ACC112 (cell line): ENCODE data around the gene TMPRSS11B.
"Not testable (repeated sequence)": the region's sequence is repeated elsewhere in the genome, so short reads cannot be mapped to it uniquely, and the experiment has no call there.

Experiments
- H2AFZ ChIP-seq: fragments of 200-600 bp; sonication (generic); one replicate; pipeline ENCODE4 v1.6.0; 2017; ENCODE audit warnings: antibody characterized with exemption, low read length; ENCODE audit not compliant: unreplicated experiment
- H3K27ac ChIP-seq: fragments of 200-600 bp; sonication (generic); 2 replicates; pipeline ENCODE4 v1.5.1; 2014; ENCODE audit warnings: low read depth, mild to moderate bottlenecking, antibody characterized with exemption, low read length, moderate library complexity
- H3K27me3 ChIP-seq: fragments of 200-600 bp; sonication (generic); 2 replicates; pipeline ENCODE4 v1.6.1; 2014; ENCODE audit warnings: mild to moderate bottlenecking, antibody characterized with exemption, low read length, moderate library complexity, mixed read lengths; ENCODE audit not compliant: insufficient read depth
- H3K36me3 ChIP-seq: fragments of 200-600 bp; sonication (generic); 2 replicates; pipeline ENCODE4 v1.6.1; 2016; ENCODE audit warnings: mild to moderate bottlenecking, antibody characterized with exemption, low read length, moderate library complexity, mixed read lengths; ENCODE audit not compliant: insufficient read depth
- H3K4me1 ChIP-seq: fragments of 200-600 bp; sonication (generic); one replicate; pipeline ENCODE4 v1.6.1; 2016; ENCODE audit warnings: low read length, mixed read lengths; ENCODE audit not compliant: insufficient read depth, unreplicated experiment, control insufficient read depth
- H3K4me3 ChIP-seq: fragments of 200-600 bp; sonication (generic); 2 replicates; pipeline ENCODE4 v1.5.1; 2014; ENCODE audit warnings: mild to moderate bottlenecking, low read depth, low read length
- H3K79me2 ChIP-seq: fragments of 200-600 bp; sonication (generic); one replicate; pipeline ENCODE4 v1.6.0; 2016; ENCODE audit warnings: low read length; ENCODE audit not compliant: control insufficient read depth, unreplicated experiment, insufficient read depth

Gene TMPRSS11B, protein sequence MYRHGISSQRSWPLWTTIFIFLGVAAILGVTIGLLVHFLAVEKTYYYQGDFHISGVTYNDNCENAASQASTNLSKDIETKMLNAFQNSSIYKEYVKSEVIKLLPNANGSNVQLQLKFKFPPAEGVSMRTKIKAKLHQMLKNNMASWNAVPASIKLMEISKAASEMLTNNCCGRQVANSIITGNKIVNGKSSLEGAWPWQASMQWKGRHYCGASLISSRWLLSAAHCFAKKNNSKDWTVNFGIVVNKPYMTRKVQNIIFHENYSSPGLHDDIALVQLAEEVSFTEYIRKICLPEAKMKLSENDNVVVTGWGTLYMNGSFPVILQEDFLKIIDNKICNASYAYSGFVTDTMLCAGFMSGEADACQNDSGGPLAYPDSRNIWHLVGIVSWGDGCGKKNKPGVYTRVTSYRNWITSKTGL

DNA sequence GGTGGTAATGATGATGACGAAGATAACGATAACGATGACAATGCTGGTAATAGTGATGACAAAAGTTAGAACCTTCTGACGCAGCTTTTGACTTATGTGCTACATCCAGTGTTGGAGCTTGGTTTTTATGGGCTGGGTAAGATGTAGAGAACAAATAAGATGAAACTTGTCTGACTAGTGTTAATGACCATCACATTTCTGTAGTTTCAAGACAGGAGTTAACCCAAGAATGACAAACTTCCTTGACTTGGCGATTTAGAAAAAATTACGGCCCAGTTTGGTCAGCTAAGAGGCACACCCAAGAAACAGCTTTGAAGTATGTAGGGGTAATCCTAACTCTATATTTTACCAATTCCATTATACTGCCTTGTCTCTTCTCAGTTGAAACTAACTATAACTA, at the start of gene TMPRSS11B:
Gene TMPRSS11B (minus strand): TSS at position 101 of the 400 bp plus-strand sequence. CDS start 136 bp downstream, outside the sequence.
- Histone ChIP-seq H3K36me3 (no peaks in the 10 kb centered on the region), H3K79me2 (no peaks in the 10 kb centered on the region), H3K4me3 (no peak within 1 kb of the TSS), H3K27me3 (no peaks in the 10 kb centered on the region), H3K27ac (no peak within 1 kb of the TSS), H2AFZ (no peak within 1 kb of the TSS), H3K4me1 (no peaks in the 10 kb centered on the region)

DNA sequence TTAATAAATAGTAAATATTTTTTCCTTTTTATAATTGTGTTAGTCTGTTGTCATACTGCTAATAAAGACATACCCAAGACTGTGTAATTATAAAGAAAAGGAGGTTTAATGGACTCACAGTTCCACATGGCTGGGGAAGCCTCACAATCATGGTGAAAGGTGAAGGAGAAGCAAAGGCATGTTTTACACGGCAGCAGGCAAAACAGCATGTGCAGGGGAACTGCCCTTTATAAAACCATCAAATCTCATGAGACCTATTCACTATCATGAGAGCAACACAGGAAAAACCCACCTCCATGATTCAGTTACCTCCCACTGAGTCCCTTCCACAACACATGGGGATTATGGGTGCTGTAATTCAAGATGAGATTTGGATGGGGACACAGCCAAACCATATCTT, 45.8 kb upstream of the TMPRSS11B start:
- H3K4me1 ChIP-seq = peaks cover 3% of the 10 kb centered on the region
- H3K27ac ChIP-seq = no peak overlapping the region

GRCh38 chr4:68288393-68288740, 42.9 kb upstream of the TMPRSS11B start:
- Histone ChIP-seq H3K36me3 (no peaks in the 10 kb centered on the region), H2AFZ (peak overlapping the region; percentile 97), H3K79me2 (no peaks in the 10 kb centered on the region), H3K4me1 (peaks cover 3% of the 10 kb centered on the region), H3K4me3 (peak overlapping the region; percentile 70), H3K27ac (no peak overlapping the region), H3K27me3 (no peaks in the 10 kb centered on the region)

More for the DNA sequence above, 45.8 kb upstream of the TMPRSS11B start:
- Histone ChIP-seq H3K4me3 (no peak overlapping the region), H3K79me2 (no peaks in the 10 kb centered on the region), H2AFZ (no peak overlapping the region), H3K36me3 (no peaks in the 10 kb centered on the region), H3K27me3 (no peaks in the 10 kb centered on the region)

- Histone ChIP-seq H2AFZ (peak overlapping the region; percentile 97), H3K27me3 (no peaks in the 10 kb centered on the region), H3K4me1 (peaks cover 3% of the 10 kb centered on the region), H3K79me2 (no peaks in the 10 kb centered on the region), H3K27ac (no peak overlapping the region), H3K4me3 (peak overlapping the region; percentile 70; the same call in 1 of the 2 replicates), H3K36me3 (no peaks in the 10 kb centered on the region)
These were observed 42.4 kb upstream of the TMPRSS11B start for GRCh38 chr4:68287704-68288392.

- Histone ChIP-seq H3K4me3 (no peak overlapping the region), H3K27ac (no peak overlapping the region), H3K27me3 (no peaks in the 10 kb centered on the region), H3K79me2 (no peaks in the 10 kb centered on the region), H2AFZ (no peak overlapping the region), H3K36me3 (no peaks in the 10 kb centered on the region), H3K4me1 (no peaks in the 10 kb centered on the region)
These were observed 38.2 kb upstream of the TMPRSS11B start for GRCh38 chr4:68283714-68284113.

- H3K4me1 ChIP-seq = no peaks in the 10 kb centered on the region
- H3K36me3 ChIP-seq = no peaks in the 10 kb centered on the region
- H3K27me3 ChIP-seq = no peaks in the 10 kb centered on the region
- no peak overlapping the region for H3K27ac ChIP-seq
- no peak overlapping the region for H2AFZ ChIP-seq
- no peak overlapping the region for H3K4me3 ChIP-seq
- H3K79me2 ChIP-seq = no peaks in the 10 kb centered on the region
These were observed 37.6 kb upstream of the TMPRSS11B start for GRCh38 chr4:68283095-68283494.

DNA sequence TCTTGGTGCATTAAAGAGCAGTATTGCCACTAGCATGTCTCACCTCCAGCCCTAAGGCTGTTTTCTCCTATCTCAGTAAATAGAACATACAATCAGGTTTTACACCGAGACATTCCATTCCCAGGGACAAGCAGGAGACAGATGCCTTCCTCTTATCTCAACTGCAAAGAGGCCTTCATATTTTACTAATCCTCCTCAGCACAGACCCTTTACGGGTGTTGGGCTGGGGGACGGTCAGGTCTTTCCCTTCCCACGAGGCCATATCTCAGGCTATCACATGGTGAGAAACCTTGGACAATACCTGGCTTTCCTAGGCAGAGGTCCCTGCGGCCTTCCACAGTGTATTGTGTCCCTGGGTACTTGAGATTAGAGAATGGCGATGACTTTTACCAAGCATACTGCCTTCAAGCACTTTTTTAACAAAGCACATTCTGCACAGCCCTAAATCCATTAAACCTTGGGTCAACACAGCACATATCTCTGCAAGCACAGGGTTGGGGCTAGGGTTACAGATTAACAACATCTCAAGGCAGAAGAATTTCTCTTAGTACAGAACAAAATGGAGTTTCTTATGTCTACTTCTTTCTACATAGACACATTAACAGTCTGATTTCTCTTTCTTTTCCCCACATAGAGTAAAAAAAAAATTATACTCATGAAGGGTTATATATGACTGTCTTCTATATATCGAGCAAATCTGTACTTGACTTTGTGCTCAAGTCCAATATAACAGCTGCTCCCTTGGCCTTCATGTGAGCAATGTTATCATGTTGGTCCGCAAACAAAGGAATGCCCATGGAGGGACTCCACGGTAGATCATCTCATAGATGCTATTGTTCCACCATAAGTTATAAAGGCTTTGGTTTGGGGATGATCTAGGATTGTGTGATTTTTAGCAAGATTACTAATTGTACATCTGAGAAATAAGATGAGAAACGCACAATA, 36.6 kb upstream of the TMPRSS11B start:
- H3K4me3 ChIP-seq = not testable (repeated sequence)

DNA sequence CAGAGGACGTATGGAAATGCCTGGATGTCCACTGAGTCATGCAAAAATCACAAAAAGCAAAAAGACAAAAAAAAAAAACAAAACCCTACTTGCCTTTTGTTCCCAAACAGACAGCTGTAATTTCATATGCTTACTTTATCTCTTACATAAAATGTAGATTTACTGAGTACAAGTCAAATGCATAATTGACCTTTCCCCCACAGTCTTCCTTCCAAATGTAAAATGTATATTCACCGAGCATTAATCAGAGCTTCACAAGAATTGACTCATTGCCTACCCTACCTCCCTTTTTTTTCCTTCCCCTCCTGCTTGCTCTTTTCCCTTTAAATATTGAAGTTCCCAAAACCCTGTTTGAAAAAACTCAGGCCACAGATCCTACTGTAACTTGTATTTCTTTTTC, 32.5 kb upstream of the TMPRSS11B start:
- Histone ChIP-seq H3K27me3 (no peaks in the 10 kb centered on the region), H3K79me2 (no peaks in the 10 kb centered on the region), H3K27ac (no peak overlapping the region), H3K4me3 (no peak overlapping the region), H3K4me1 (peaks cover 3% of the 10 kb centered on the region), H3K36me3 (no peaks in the 10 kb centered on the region), H2AFZ (no peak overlapping the region)

More for the DNA sequence above, 36.6 kb upstream of the TMPRSS11B start:
- not testable (repeated sequence) for H3K79me2 ChIP-seq, H3K27ac ChIP-seq, H3K27me3 ChIP-seq, H3K36me3 ChIP-seq, H2AFZ ChIP-seq, H3K4me1 ChIP-seq

DNA sequence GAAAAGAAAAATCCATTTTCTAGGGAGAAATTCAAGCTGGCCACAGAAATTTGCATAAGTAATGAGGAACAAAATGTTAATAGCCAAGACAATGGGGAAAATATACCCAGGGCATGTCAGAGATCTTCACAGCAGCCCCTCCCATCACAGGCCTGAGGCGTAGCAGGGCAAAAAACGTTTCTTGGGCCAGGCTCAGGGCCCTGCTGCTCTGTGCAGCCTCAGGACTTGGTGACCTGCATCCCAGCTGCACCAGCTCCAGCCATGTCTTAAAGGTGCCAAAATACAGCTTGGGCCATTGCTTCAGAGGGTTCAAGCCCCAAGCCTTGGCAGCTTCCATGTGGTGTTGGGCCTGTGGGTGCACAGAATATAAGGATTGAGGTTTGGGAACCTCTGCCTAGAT, 32.1 kb upstream of the TMPRSS11B start:
- Histone ChIP-seq H3K36me3 (no peaks in the 10 kb centered on the region), H3K79me2 (no peaks in the 10 kb centered on the region), H3K4me1 (peaks cover 7% of the 10 kb centered on the region), H2AFZ (no peak overlapping the region), H3K27ac (no peak overlapping the region), H3K4me3 (no peak overlapping the region), H3K27me3 (no peaks in the 10 kb centered on the region)

- H3K79me2 ChIP-seq = no peaks in the 10 kb centered on the region
- no peaks in the 10 kb centered on the region for H3K27me3 ChIP-seq
- 0 out of 2 replicates have a peak overlapping the region, but pooled peaks have one; percentile 60 for H3K4me3 ChIP-seq
- no peaks in the 10 kb centered on the region for H3K36me3 ChIP-seq
- H3K27ac ChIP-seq = no peak overlapping the region
- peaks cover 15% of the 10 kb centered on the region for H3K4me1 ChIP-seq
- H2AFZ ChIP-seq = peak overlapping the region; percentile 21
These were observed 27.4 kb upstream of the TMPRSS11B start for GRCh38 chr4:68272860-68273259.
